HEK293 (cell line): ENCODE measurements around the gene MAL.

ENCODE experiments used
- ZBTB21 ChIP-seq: fragments of 450-650 bp; formaldehyde crosslinking; IDR thresholded peaks from 2 replicates; pipeline ENCODE4 v1.5.1; 2017; ENCODE audit warnings: missing biosample characterization, missing genetic modification characterization
- ZNF274 ChIP-seq, 2 experiments: fragments of 200-500 bp in 1 of 2; fragments of 450-650 bp in 1 of 2; sonication (Bioruptor generic) in 1 of 2; formaldehyde crosslinking in 1 of 2; IDR thresholded peaks; 2 replicates each; pipeline versions ENCODE4 v1.5.1 to v1.6.1; 2014 to 2016; ENCODE audit warnings: borderline replicate concordance in 1 of 2, inconsistent platforms in 1 of 2, low read length in 1 of 2, missing biosample characterization in 1 of 2, missing genetic modification characterization in 1 of 2

DNA sequence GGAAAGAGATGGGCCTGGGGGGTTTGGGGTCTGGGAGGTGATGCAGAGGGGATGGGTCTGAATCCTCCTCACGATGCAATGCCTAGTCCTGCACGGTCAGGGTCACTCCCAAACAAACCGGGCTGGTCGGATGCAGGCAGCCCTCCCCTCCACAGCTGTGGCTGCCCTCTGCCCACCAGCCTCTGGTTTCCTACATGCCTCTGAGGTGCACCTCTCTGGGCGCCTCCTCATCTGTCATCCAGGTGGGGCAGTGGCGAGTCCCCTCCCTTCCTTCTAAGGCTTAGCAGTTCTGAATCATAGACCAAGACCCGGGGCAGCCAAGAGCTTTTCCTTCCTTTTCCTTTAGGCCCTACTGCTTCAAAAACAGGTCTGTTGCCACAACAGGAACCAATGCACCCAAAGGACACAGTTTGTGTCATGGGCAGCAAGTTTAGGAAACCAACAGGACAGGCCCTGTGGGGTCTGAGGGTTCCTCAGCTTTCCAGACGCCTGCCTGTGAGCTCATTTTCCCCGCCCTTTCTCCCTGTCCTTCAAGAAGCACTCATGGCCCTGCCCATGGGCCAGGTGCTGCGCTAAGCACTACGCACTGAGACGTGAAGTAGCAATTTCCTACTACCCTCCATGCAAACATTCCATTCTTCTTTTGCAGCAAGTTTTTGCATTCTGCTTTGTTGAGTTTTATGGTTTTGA is 6.5 kb upstream of the MAL start:
- TF ChIP-seq ZBTB21 (tag by site-specific recombination) (no peak), ZNF274 (IDR thresholded peaks at IDR 0.05; ENCODE audit: low read length) (no peak), ZNF274 (tag by site-specific recombination; IDR thresholded peaks at IDR 0.05; ENCODE audit: borderline replicate concordance) (no peak)
